Measurements from ENCODE around the gene GM2A.

The GM2A gene

DNA sequence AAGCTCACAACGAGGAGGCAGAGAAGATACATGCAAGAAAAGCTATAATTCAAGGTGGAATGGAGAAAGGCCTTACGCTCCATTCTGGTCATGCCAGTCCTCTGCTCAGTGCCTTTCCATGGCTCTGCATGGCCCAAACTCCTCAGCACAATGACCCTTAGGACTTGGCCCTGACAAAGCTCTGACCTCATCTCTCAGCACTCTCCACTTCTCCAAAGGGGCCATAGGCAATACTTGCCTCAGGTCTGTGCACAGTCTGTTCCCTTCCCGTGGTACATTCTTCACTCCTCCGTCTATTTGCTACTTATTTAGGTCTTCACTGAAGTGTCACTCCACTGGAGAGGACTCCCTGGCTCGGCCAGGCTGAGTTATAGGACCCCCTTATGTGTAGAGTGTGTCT lies 25.9 kb downstream of the GM2A start:
- WGBS, 2 donors (ENCODE audit: extremely low coverage in 2 of 2, insufficient read length in 2 of 2, insufficient replicate concordance in 1 of 2), result no CpG with 5 or more reads among the region's 5 CpGs
- no peak overlapping the region for H3K9ac ChIP-seq (ENCODE audit: low read depth, low read length, poor library complexity)
- no peak overlapping the region for H3K27ac ChIP-seq (replicated peaks; ENCODE audit: low read length)
- H3K9me3 ChIP-seq (replicated peaks in 1 of 2; ENCODE audit: control insufficient read depth in 2 of 2, insufficient read depth in 1 of 2, low read depth in 1 of 2, low read length in 2 of 2), result no peaks in the 10 kb centered on the region
- no peak overlapping the region for H2AFZ ChIP-seq (ENCODE audit: low read length)
- H4K91ac ChIP-seq (ENCODE audit: low read depth, low read length, poor library complexity), result no peak overlapping the region
- no peak overlapping the region for H3K23ac ChIP-seq (ENCODE audit: low read depth, low read length, poor library complexity)
- H2BK12ac ChIP-seq (ENCODE audit: low read length), result no peak overlapping the region
- H2BK120ac ChIP-seq (ENCODE audit: low read depth, low read length), result no peak overlapping the region
- H3K27me3 ChIP-seq (ENCODE audit: control insufficient read depth in 3 of 3, insufficient read depth in 3 of 3, low read depth in 1 of 3, low read length in 3 of 3), result no peaks in the 10 kb centered on the region
- H2BK15ac ChIP-seq (ENCODE audit: low read length), result no peak overlapping the region
- no peak for DNase-seq (ENCODE audit: low spot score)
- H2AK5ac ChIP-seq (ENCODE audit: low read depth, low read length), result no peak overlapping the region
- H3K4me1 ChIP-seq (ENCODE audit: control insufficient read depth in 2 of 2, insufficient read depth in 1 of 2, low read depth in 1 of 2, low read length in 2 of 2), result no peaks in the 10 kb centered on the region
- H3K79me1 ChIP-seq (ENCODE audit: low read depth, low read length), result no peaks in the 10 kb centered on the region
- no peak overlapping the region for H4K8ac ChIP-seq (ENCODE audit: low read depth, low read length)
- no peaks in the 10 kb centered on the region for H3K36me3 ChIP-seq (replicated peaks in 1 of 2; ENCODE audit: control insufficient read depth in 2 of 2, insufficient read depth in 2 of 2, low read length in 2 of 2)
- no peak overlapping the region for H2BK5ac ChIP-seq (ENCODE audit: low read length)
- H3K18ac ChIP-seq (ENCODE audit: low read length), result no peak overlapping the region
- no peak overlapping the region for H3K4me3 ChIP-seq (ENCODE audit: low read length in 2 of 2)
- H3K4me2 ChIP-seq (ENCODE audit: insufficient read depth, low read length, poor library complexity, severe bottlenecking), result no peak overlapping the region
- no peak overlapping the region for H3K4ac ChIP-seq (ENCODE audit: low read length)
- H3K14ac ChIP-seq (ENCODE audit: low read length), result no peak overlapping the region

DNA sequence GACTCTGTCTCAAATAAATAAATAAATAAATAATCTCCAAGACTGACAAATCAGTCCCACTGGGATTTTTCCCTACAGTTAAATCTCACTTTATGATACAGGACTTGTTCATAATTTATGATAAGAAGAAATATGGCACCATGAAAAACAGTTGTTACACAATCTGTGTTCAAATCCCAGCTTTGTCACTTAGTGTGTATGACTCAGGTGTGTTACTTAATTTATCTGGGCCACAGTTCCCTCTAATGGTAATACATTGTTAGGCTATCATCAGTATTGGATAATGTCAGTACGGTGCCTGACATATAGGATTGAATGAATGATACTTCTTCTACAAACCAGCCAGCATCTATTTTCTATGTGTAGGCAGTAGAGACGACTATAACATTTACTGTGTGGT lies 27.5 kb downstream of the GM2A start:
- Histone ChIP-seq H3K4me1 (ENCODE audit: control insufficient read depth in 2 of 2, insufficient read depth in 1 of 2, low read depth in 1 of 2, low read length in 2 of 2) (no peaks in the 10 kb centered on the region), H2BK12ac (ENCODE audit: low read length) (no peak overlapping the region), H3K36me3 (replicated peaks in 1 of 2; ENCODE audit: control insufficient read depth in 2 of 2, insufficient read depth in 2 of 2, low read length in 2 of 2) (no peaks in the 10 kb centered on the region), H3K27me3 (ENCODE audit: control insufficient read depth in 3 of 3, insufficient read depth in 3 of 3, low read depth in 1 of 3, low read length in 3 of 3) (no peaks in the 10 kb centered on the region), H2BK120ac (ENCODE audit: low read depth, low read length) (no peak overlapping the region), H3K4me2 (ENCODE audit: insufficient read depth, low read length, poor library complexity, severe bottlenecking) (no peak overlapping the region), H4K91ac (ENCODE audit: low read depth, low read length, poor library complexity) (no peak overlapping the region), H2AFZ (ENCODE audit: low read length) (no peak overlapping the region), H3K9me3 (replicated peaks in 1 of 2; ENCODE audit: control insufficient read depth in 2 of 2, insufficient read depth in 1 of 2, low read depth in 1 of 2, low read length in 2 of 2) (no peaks in the 10 kb centered on the region), H4K8ac (ENCODE audit: low read depth, low read length) (no peak overlapping the region), H3K23ac (ENCODE audit: low read depth, low read length, poor library complexity) (no peak overlapping the region), H3K14ac (ENCODE audit: low read length) (no peak overlapping the region), H3K4me3 (ENCODE audit: low read length in 2 of 2) (no peak overlapping the region), H2AK5ac (ENCODE audit: low read depth, low read length) (no peak overlapping the region), H3K9ac (ENCODE audit: low read depth, low read length, poor library complexity) (no peak overlapping the region), H2BK15ac (ENCODE audit: low read length) (no peak overlapping the region), H3K79me1 (ENCODE audit: low read depth, low read length) (no peaks in the 10 kb centered on the region), H3K27ac (replicated peaks; ENCODE audit: low read length) (no peak overlapping the region), H3K4ac (ENCODE audit: low read length) (no peak overlapping the region), H3K18ac (ENCODE audit: low read length) (no peak overlapping the region), H2BK5ac (ENCODE audit: low read length) (no peak overlapping the region)
- no CpG with 5 or more reads among the region's 2 CpGs for WGBS, 2 donors (ENCODE audit: extremely low coverage in 2 of 2, insufficient read length in 2 of 2, insufficient replicate concordance in 1 of 2)
- DNase-seq (ENCODE audit: low spot score), result no peak

DNA sequence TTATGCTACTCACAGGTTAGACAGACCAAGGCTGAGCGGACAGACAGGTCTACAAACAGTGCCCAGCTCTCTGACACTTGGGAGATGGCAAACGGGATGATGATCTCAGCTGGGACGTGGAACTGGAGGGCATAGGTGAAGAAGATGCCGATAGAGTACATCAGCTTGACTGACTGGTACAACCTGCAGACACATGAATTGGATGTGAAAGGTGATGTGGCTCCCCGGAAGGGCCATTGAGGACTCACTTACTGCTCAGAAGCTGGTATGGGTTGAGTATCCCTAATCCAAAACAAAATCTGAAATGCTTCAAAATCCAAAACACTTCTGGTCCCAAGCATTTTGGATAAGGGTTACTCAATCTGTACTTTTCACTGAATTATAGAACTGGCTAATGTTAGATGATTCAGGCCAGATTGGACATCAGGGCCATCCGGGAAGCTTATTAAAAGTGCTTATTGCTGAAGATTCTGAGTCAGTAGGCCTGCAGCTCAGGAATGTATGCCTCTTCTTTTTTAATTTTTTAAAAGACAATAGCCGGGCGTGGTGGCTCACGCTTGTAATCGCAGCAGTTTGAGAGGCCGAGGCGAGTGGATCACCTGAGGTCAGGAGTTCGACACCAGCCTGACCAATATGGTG lies 28.1 kb downstream of the GM2A start:
- Histone ChIP-seq H2AK5ac (ENCODE audit: low read depth, low read length) (no peak overlapping the region), H3K4me3 (ENCODE audit: low read length in 2 of 2) (no peak overlapping the region), H4K91ac (ENCODE audit: low read depth, low read length, poor library complexity) (no peak overlapping the region), H2BK12ac (ENCODE audit: low read length) (no peak overlapping the region), H4K8ac (ENCODE audit: low read depth, low read length) (no peak overlapping the region), H3K18ac (ENCODE audit: low read length) (no peak overlapping the region), H3K79me1 (ENCODE audit: low read depth, low read length) (no peaks in the 10 kb centered on the region), H3K9ac (ENCODE audit: low read depth, low read length, poor library complexity) (no peak overlapping the region), H2BK120ac (ENCODE audit: low read depth, low read length) (no peak overlapping the region), H2AFZ (ENCODE audit: low read length) (no peak overlapping the region), H3K36me3 (replicated peaks in 1 of 2; ENCODE audit: control insufficient read depth in 2 of 2, insufficient read depth in 2 of 2, low read length in 2 of 2) (no peaks in the 10 kb centered on the region), H2BK5ac (ENCODE audit: low read length) (no peak overlapping the region), H3K4me2 (ENCODE audit: insufficient read depth, low read length, poor library complexity, severe bottlenecking) (no peak overlapping the region), H3K23ac (ENCODE audit: low read depth, low read length, poor library complexity) (no peak overlapping the region), H3K4ac (ENCODE audit: low read length) (no peak overlapping the region), H3K27me3 (ENCODE audit: control insufficient read depth in 3 of 3, insufficient read depth in 3 of 3, low read depth in 1 of 3, low read length in 3 of 3) (no peaks in the 10 kb centered on the region), H2BK15ac (ENCODE audit: low read length) (no peak overlapping the region), H3K27ac (replicated peaks; ENCODE audit: low read length) (no peak overlapping the region), H3K9me3 (replicated peaks in 1 of 2; ENCODE audit: control insufficient read depth in 2 of 2, insufficient read depth in 1 of 2, low read depth in 1 of 2, low read length in 2 of 2) (no peaks in the 10 kb centered on the region), H3K14ac (ENCODE audit: low read length) (no peak overlapping the region), H3K4me1 (ENCODE audit: control insufficient read depth in 2 of 2, insufficient read depth in 1 of 2, low read depth in 1 of 2, low read length in 2 of 2) (no peaks in the 10 kb centered on the region)
- DNase-seq (ENCODE audit: low spot score), result no peak
- whole genome bisulfite sequencing, 2 donors (ENCODE audit: extremely low coverage in 2 of 2, insufficient read length in 2 of 2, insufficient replicate concordance in 1 of 2), result no CpG with 5 or more reads among the region's 13 CpGs

DNA sequence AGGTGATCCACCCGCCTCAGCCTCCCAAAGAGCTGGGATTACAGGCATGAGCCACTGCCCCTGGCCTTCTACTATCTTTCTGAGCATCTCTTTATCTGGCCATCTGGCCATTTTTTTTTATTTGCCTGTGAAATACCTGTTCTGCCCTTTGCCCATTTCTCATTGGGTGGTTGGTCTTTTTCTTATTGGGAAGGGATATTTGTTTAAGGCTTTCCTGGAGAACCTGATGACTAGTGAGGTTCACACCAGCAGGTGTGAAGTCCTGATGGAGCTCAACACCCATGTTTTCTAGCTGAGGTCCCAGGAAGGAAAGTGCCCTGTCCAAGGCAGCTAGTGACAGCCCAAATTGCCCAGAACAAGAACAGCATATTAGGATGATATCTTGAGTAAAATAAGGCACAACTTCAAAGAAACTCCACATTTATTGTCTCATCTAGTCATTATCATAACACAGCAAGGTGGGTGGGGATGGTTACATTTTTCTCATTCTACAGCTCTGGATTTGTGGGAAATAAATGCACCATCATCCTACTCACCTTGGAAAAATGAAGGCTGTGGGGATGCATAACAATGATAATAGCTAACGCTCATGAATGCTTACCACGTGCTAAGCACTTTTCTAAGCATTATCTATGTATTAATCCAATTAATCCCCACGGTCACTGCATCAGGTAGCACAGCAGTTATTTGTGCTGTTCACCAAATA lies 30.3 kb downstream of the GM2A start:
- Histone ChIP-seq H4K91ac (ENCODE audit: low read depth, low read length, poor library complexity) (no peak overlapping the region), H2AK5ac (ENCODE audit: low read depth, low read length) (no peak overlapping the region), H3K23ac (ENCODE audit: low read depth, low read length, poor library complexity) (no peak overlapping the region), H3K36me3 (replicated peaks in 1 of 2; ENCODE audit: control insufficient read depth in 2 of 2, insufficient read depth in 2 of 2, low read length in 2 of 2) (no peaks in the 10 kb centered on the region), H3K4me3 (ENCODE audit: low read length in 2 of 2) (no peak overlapping the region), H2BK5ac (ENCODE audit: low read length) (no peak overlapping the region), H3K4me2 (ENCODE audit: insufficient read depth, low read length, poor library complexity, severe bottlenecking) (no peak overlapping the region), H2BK12ac (ENCODE audit: low read length) (no peak overlapping the region), H3K9ac (ENCODE audit: low read depth, low read length, poor library complexity) (no peak overlapping the region), H2BK15ac (ENCODE audit: low read length) (no peak overlapping the region), H4K8ac (ENCODE audit: low read depth, low read length) (no peak overlapping the region), H3K27ac (replicated peaks; ENCODE audit: low read length) (no peak overlapping the region), H3K27me3 (ENCODE audit: control insufficient read depth in 3 of 3, insufficient read depth in 3 of 3, low read depth in 1 of 3, low read length in 3 of 3) (no peaks in the 10 kb centered on the region), H2AFZ (ENCODE audit: low read length) (no peak overlapping the region), H2BK120ac (ENCODE audit: low read depth, low read length) (no peak overlapping the region), H3K9me3 (replicated peaks in 1 of 2; ENCODE audit: control insufficient read depth in 2 of 2, insufficient read depth in 1 of 2, low read depth in 1 of 2, low read length in 2 of 2) (no peaks in the 10 kb centered on the region), H3K79me1 (ENCODE audit: low read depth, low read length) (no peaks in the 10 kb centered on the region), H3K4ac (ENCODE audit: low read length) (no peak overlapping the region), H3K14ac (ENCODE audit: low read length) (no peak overlapping the region), H3K18ac (ENCODE audit: low read length) (no peak overlapping the region), H3K4me1 (ENCODE audit: control insufficient read depth in 2 of 2, insufficient read depth in 1 of 2, low read depth in 1 of 2, low read length in 2 of 2) (no peaks in the 10 kb centered on the region)
- WGBS, 2 donors (ENCODE audit: extremely low coverage in 2 of 2, insufficient read length in 2 of 2, insufficient replicate concordance in 1 of 2), result no CpG with 5 or more reads among the region's 4 CpGs
- DNase-seq (ENCODE audit: low spot score), result no peak
